GM19328 (cell line): Measurements from ENCODE around the gene PPP1R1B.

Source experiments
- ATAC-seq: cut with Tn5 transposase; IDR thresholded peaks from one replicate; pipeline ENCODE4 v1.9.1; 2021; ENCODE audit warnings: mild to moderate bottlenecking, moderate library complexity; ENCODE audit not compliant: unreplicated experiment

The PPP1R1B gene

DNA sequence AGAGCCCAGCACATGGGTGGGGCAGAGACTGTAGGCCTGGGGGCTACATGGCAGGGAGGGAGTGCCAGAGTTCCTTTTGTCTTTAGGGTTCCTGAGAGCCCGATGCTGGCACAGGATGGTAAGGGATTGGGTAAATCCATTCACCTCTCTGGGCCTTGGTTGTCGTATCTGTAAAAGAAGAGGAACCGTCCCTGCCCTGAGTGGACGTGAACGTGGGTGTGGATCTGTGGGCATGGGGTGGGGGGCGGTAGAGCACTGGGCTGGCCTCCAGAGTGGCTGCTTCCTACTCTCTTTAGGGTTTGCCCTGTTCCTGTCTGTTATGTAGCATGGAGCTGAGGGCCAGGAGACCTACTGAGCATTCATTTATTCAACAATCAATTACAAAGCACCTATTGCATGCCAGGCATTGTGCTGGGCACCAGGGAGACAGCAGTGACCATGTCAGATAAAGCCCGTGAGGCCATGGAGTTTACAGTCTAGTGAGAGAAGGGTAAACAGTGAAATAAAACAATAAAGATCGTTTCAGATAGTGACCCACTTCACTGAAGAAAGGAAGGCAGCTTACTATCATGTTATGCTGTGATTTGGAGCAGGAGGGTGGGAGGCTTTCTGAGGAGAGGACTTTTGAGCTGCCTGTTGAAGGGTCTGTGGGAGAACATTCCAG lies 25.3 kb downstream of the PPP1R1B start:
- ATAC-seq: no peak

DNA sequence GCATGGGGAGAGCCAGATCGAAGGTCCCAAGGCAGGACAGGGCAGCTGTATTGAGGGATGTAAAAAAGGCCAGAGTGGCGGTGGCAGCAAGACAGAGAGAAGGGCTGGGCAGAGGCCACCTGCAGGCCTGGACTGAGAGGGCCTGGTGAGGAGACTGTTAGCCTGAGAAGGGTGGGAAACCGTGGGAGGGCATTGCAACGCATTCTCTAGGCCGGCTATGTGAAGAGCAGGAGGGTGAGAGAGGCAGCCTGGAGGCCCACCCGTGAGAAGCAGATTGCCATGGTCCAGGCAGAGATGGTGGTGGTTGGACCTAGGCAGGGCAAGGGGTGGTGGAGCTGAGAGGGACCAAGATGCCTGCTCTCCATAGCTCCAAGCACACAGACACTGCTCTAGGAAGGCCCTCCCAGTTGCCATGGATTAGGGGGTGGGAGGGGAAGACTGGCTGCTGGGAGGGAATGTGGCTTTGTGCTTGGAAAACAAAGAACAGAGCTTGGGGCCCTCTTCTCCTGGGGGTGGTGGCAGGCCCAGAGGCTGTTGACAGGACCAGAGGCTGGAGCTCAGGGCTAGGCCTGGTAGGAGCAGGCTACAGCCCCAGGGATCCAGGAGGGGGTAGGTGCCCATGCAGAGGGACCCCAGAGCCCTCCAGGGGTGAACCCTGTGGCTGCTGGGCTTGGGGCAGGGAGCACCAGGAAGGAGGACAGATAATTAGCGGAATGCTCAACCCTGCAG lies 26.0 kb downstream of the PPP1R1B start:
- no peak for ATAC-seq

- no peak for ATAC-seq
Observed at GRCh38 chr17:39653316-39653661, 26.5 kb downstream of the PPP1R1B start.

- no peak for ATAC-seq
Observed at GRCh38 chr17:39653662-39654331, 27.0 kb downstream of the PPP1R1B start.

- ATAC-seq: no peak
Observed at GRCh38 chr17:39655105-39655504, 28.4 kb downstream of the PPP1R1B start.

GRCh38 chr17:39658346-39658745 lies 31.6 kb downstream of the PPP1R1B start:
- ATAC-seq: no peak

GRCh38 chr17:39658760-39659159 lies 32.0 kb downstream of the PPP1R1B start:
- ATAC-seq: no peak

- no peak for ATAC-seq
Observed at GRCh38 chr17:39659279-39660010, 32.7 kb downstream of the PPP1R1B start.

GRCh38 chr17:39660011-39660360 lies 33.2 kb downstream of the PPP1R1B start:
- no peak for ATAC-seq

- ATAC-seq: no peak
Observed at GRCh38 chr17:39660397-39661385, 33.9 kb downstream of the PPP1R1B start.

DNA sequence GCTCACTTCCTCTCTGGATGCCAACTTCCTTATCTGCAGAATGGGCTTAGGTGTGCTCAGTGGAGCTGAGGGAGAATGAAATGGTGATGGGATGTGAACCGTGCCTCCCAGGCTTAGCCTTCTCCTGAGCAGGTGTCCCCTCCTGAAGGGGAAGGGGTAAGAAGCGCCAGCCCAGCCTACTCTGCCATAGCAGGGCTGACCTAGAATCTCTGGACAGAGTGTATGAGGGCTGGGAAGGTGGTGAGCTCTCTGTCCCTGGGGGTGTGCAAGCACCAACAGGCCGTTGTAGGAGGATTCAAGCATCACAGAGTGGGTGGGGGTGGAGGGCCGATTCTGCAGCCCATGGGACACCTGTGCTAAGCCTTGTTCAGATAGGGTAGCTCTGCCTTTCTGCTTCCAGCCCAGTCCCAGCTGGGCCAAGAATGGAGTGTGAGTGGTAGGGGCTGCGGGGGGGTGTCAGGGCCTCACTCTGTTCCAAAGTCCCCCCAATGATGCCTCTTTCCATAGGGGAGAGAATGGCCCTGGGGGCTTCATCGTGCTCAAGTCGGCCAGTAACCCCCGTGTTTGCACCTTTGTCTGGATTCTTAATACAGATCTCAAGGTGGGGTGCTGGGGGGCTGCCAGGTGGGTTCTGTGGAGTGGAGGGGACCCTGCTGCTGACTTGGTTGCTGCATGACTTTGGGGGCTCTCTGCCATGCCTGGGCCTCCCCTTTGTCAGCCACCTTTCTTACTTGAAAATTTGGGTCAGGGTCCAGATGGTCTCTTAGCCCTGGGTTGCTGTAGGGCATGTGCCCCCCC lies 35.2 kb downstream of the PPP1R1B start:
- ATAC-seq: no peak

- no peak for ATAC-seq
Observed at GRCh38 chr17:39662551-39663339, 36.0 kb downstream of the PPP1R1B start.

- no peak for ATAC-seq
Observed at GRCh38 chr17:39663340-39663687, 36.6 kb downstream of the PPP1R1B start.

DNA sequence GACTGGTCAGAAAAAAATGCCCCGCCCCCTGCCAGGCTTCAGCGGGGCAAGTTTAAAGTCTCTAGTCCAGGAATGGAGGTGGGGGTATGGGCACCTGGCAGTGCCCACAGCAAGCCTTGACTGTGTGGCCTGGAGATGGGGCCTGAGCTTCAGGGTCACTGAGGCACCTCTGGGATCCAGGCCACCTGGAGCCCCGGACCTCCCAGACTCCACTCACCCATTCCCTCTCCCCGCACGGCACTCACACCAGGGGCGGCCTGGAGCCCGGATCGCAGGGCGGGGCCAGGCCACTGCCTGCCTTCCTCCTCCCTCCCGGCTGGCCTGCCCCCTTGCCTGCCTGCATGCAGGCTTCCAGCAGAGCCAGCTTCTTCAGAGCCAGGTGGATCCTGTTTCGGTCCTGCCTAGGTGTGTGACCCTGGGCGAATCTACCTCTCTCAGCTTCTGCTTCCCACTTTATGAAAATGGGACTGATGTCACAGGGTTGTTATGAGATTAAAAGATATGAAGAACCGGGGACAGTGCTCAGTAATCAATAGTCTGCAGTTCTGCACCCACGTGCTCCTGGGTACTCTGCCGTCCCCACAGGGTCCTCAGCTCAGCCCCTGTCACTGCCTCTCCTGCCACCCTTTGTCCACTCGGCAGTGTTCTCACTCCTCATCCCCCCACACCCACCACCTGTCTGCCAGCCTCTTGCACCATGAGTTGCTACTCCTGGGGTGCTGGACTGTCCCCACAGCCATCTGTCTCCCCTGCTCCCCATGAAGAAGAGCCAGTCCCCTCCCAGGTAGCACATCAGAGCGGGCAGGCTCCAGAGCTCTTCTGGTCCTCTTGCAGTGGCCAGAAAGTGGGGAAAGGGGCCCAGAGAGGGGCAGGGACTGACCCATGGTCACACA lies 37.2 kb downstream of the PPP1R1B start:
- ATAC-seq: no peak

- ATAC-seq: no peak
Observed at GRCh38 chr17:39664581-39665561, 38.1 kb downstream of the PPP1R1B start, which contains the start of gene TCAP. Gene TCAP (plus strand): TSS chr17:39665349. CDS start chr17:39665360, 11 bp downstream.

DNA sequence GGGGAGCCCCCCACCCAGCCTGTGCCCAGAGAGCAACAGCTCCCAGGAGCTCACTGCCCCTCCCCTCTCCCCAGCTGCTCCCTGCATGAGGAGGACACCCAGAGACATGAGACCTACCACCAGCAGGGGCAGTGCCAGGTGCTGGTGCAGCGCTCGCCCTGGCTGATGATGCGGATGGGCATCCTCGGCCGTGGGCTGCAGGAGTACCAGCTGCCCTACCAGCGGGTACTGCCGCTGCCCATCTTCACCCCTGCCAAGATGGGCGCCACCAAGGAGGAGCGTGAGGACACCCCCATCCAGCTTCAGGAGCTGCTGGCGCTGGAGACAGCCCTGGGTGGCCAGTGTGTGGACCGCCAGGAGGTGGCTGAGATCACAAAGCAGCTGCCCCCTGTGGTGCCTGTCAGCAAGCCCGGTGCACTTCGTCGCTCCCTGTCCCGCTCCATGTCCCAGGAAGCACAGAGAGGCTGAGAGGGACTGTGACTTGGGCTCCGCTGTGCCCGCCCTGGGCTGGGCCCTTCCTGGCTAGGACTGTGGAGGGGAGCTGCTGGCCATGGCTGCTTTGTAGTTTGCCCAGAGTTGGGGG lies 39.0 kb downstream of the PPP1R1B start:
- ATAC-seq: no peak
